Activated naive CD4-positive, alpha-beta T cell treated with anti-CD3 and anti-CD28 coated beads, Interleukin-2, amount 10 ng/mL, durations not matched to agents 7 days and 5 days (primary cell): ENCODE data around the gene FITM1.

Experiments used
- CTCF ChIA-PET: fragments of 350-600 bp; sonication (Branson Sonifier 250); formaldehyde crosslinking; loops from one replicate; lab custom pipeline; 2021; ENCODE audit warnings: antibody characterized with exemption; lab: Charles Lee
- DNase-seq: peaks from one replicate; pipeline ENCODE4 v3.0.0-alpha.2; 2020
- H3K27ac Mint-ChIP-seq: one replicate; pipeline ENCODE4 v1.8.0; 2021; ENCODE audit warnings: mild to moderate bottlenecking, moderate library complexity, mixed read lengths
- H3K27me3 Mint-ChIP-seq: one replicate; pipeline ENCODE4 v1.8.0; 2021; ENCODE audit warnings: mild to moderate bottlenecking, mixed read lengths
- H3K36me3 Mint-ChIP-seq: one replicate; pipeline ENCODE4 v1.8.0; 2021; ENCODE audit warnings: mixed read lengths
- H3K4me1 Mint-ChIP-seq: one replicate; pipeline ENCODE4 v1.8.0; 2021; ENCODE audit warnings: mixed read lengths
- H3K4me3 Mint-ChIP-seq: one replicate; pipeline ENCODE4 v1.8.0; 2021; ENCODE audit warnings: mild to moderate bottlenecking, moderate library complexity, mixed read lengths
- H3K9me3 Mint-ChIP-seq: one replicate; pipeline ENCODE4 v1.8.0; 2021; ENCODE audit warnings: mixed read lengths

The FITM1 gene

DNA sequence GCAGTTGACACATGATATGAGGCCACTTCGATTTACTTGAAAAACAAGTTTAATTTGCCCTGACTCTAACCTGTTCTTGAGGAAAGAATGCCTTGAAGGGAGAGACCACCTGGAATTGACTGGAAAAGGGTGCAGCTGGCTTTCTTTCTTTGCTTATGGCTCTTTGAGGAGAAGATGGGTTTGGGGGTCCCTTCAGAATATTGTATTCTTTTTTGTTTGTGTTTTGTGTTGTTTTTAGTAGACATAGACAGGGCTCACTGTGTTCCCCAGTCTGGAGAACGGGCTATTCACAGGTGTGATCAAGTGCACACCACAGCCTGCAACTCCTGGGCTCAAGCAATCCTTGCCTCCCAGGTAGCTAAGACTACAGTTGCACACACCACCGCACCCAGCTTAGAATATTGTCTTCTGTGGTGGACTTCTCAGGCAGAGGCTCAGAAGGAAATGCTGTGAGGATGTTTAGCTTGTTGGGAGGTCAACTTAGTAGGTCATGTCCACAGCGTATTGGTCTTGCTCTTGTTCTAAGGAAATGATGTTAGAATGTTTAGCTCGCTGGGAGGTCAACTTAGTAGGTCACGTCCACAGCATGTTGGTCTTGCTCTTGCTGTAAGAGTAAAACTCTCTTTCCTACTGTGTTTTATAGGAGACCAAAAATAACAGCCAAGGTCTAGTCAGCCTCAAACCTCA, 14.2 kb upstream of the FITM1 start:
- Mint-ChIP-seq H3K4me1 (peaks cover 32% of the 10 kb centered on the region), H3K9me3 (no peaks in the 10 kb centered on the region), H3K36me3 (peaks cover 55% of the 10 kb centered on the region), H3K4me3 (peak overlapping the region; percentile 87), H3K27me3 (no peaks in the 10 kb centered on the region), H3K27ac (peak overlapping the region; percentile 99)
- DNase-seq = no peak
- CTCF ChIA-PET = interaction anchor here (1.0 to 2.5 kb wide), 5 partner anchors 16 to 192 kb away, joined by 3 to 8 read pairs (median 6); partner anchors contain the start of genes CIDEB, IRF9 and PSME1

- peaks cover 31% of the 10 kb centered on the region for H3K4me1 Mint-ChIP-seq
- peak overlapping the region; percentile 87 for H3K4me3 Mint-ChIP-seq
- H3K27ac Mint-ChIP-seq = no peak overlapping the region
- DNase-seq = no peak
- peaks cover 60% of the 10 kb centered on the region for H3K36me3 Mint-ChIP-seq
- no peaks in the 10 kb centered on the region for H3K27me3 Mint-ChIP-seq
- H3K9me3 Mint-ChIP-seq = no peaks in the 10 kb centered on the region
- CTCF ChIA-PET = interaction anchor here (1.5 kb wide), 1 partner anchor 43 kb away, joined by 6 read pairs; the partner anchor contains the start of gene IRF9
These were observed 13.3 kb upstream of the FITM1 start for GRCh38 chr14:24117179-24117578.

- no peak overlapping the region for H3K4me3 Mint-ChIP-seq
- no peak for DNase-seq
- peaks cover 30% of the 10 kb centered on the region for H3K4me1 Mint-ChIP-seq
- no peak overlapping the region for H3K27ac Mint-ChIP-seq
- CTCF ChIA-PET = interaction anchor here (1.6 kb wide), 1 partner anchor 11 kb away, joined by 4 read pairs; no protein-coding TSS in a partner anchor
- peaks cover 80% of the 10 kb centered on the region for H3K36me3 Mint-ChIP-seq
- H3K27me3 Mint-ChIP-seq = no peaks in the 10 kb centered on the region
- no peaks in the 10 kb centered on the region for H3K9me3 Mint-ChIP-seq
These were observed 10.8 kb upstream of the FITM1 start for GRCh38 chr14:24119691-24120090.

DNA sequence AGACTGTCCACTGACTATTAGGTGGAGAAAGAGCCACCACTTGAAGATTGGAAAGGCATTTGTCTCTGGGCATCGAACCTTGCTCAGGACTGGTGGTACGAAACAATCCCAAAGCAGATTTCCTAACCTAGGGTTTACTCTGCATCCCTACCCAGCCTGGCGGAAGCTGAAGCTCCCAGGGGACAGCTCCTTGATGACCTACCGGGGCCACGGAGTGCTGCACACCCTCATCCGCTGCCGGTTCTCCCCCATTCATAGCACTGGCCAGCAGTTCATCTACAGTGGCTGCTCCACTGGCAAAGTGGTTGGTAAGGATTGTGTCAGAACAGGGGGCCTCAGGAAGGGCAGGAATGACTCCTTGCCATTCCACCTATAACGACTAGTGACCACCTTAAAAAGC, 9.2 kb upstream of the FITM1 start:
- Mint-ChIP-seq H3K36me3 (peaks cover 71% of the 10 kb centered on the region), H3K27me3 (no peaks in the 10 kb centered on the region), H3K9me3 (no peaks in the 10 kb centered on the region), H3K4me3 (no peak overlapping the region), H3K4me1 (peaks cover 20% of the 10 kb centered on the region), H3K27ac (no peak overlapping the region)
- CTCF ChIA-PET = no interaction called here
- no peak for DNase-seq

GRCh38 chr14:24122416-24122815, 8.0 kb upstream of the FITM1 start:
- peak; percentile 5 for DNase-seq
- Mint-ChIP-seq H3K36me3 (peaks cover 61% of the 10 kb centered on the region), H3K27ac (no peak overlapping the region), H3K9me3 (no peaks in the 10 kb centered on the region), H3K4me3 (no peak overlapping the region), H3K27me3 (no peaks in the 10 kb centered on the region), H3K4me1 (peaks cover 9% of the 10 kb centered on the region)
- CTCF ChIA-PET = interaction anchor here (1.4 kb wide), 1 partner anchor 14 kb away, joined by 4 read pairs; no protein-coding TSS in a partner anchor

- no peak overlapping the region for H3K27ac Mint-ChIP-seq
- peak; percentile 14 for DNase-seq
- peaks cover 4% of the 10 kb centered on the region for H3K4me1 Mint-ChIP-seq
- no peaks in the 10 kb centered on the region for H3K9me3 Mint-ChIP-seq
- H3K36me3 Mint-ChIP-seq = peaks cover 56% of the 10 kb centered on the region
- H3K4me3 Mint-ChIP-seq = no peak overlapping the region
- CTCF ChIA-PET = interaction anchor here (1.4 kb wide), 1 partner anchor 14 kb away, joined by 4 read pairs; no protein-coding TSS in a partner anchor
- H3K27me3 Mint-ChIP-seq = no peaks in the 10 kb centered on the region
These were observed 7.6 kb upstream of the FITM1 start for GRCh38 chr14:24122898-24123297.

- no peak overlapping the region for H3K27ac Mint-ChIP-seq
- no peak overlapping the region for H3K4me3 Mint-ChIP-seq
- DNase-seq = peak; percentile 3
- CTCF ChIA-PET = interaction anchor here (2.0 kb wide), 1 partner anchor 10 kb away, joined by 5 read pairs; no protein-coding TSS in a partner anchor
- H3K36me3 Mint-ChIP-seq = peaks cover 48% of the 10 kb centered on the region
- H3K27me3 Mint-ChIP-seq = no peaks in the 10 kb centered on the region
- H3K4me1 Mint-ChIP-seq = no peaks in the 10 kb centered on the region
- no peaks in the 10 kb centered on the region for H3K9me3 Mint-ChIP-seq
These were observed 6.7 kb upstream of the FITM1 start for GRCh38 chr14:24123424-24124417.

- no peak overlapping the region for H3K27ac Mint-ChIP-seq
- H3K4me1 Mint-ChIP-seq = peaks cover 12% of the 10 kb centered on the region
- no peak for DNase-seq
- H3K4me3 Mint-ChIP-seq = no peak overlapping the region
- no peaks in the 10 kb centered on the region for H3K27me3 Mint-ChIP-seq
- H3K36me3 Mint-ChIP-seq = peaks cover 27% of the 10 kb centered on the region
- CTCF ChIA-PET = interaction anchor here (1.1 kb wide), 1 partner anchor 12 kb away, joined by 3 read pairs; the partner anchor contains the start of genes DCAF11 and NRL
- H3K9me3 Mint-ChIP-seq = no peaks in the 10 kb centered on the region
These were observed 3.5 kb upstream of the FITM1 start for GRCh38 chr14:24126939-24127338.

GRCh38 chr14:24127673-24128072, 2.8 kb upstream of the FITM1 start:
- Mint-ChIP-seq H3K4me1 (peaks cover 19% of the 10 kb centered on the region), H3K27ac (no peak overlapping the region), H3K9me3 (no peaks in the 10 kb centered on the region), H3K4me3 (no peak overlapping the region), H3K27me3 (no peaks in the 10 kb centered on the region), H3K36me3 (peaks cover 24% of the 10 kb centered on the region)
- CTCF ChIA-PET = interaction anchor here (0.7 to 1.1 kb wide), 2 partner anchors 12 to 47 kb away, joined by 3 read pairs; partner anchors contain the start of genes DCAF11 and NRL
- DNase-seq = peak; percentile 6

- no peak for DNase-seq
- Mint-ChIP-seq H3K27me3 (no peaks in the 10 kb centered on the region), H3K27ac (no peak overlapping the region), H3K9me3 (no peaks in the 10 kb centered on the region), H3K4me1 (peaks cover 27% of the 10 kb centered on the region), H3K36me3 (peaks cover 7% of the 10 kb centered on the region), H3K4me3 (no peak overlapping the region)
- CTCF ChIA-PET = interaction anchor here (0.9 kb wide), 1 partner anchor 21 kb away, joined by 3 read pairs; no protein-coding TSS in a partner anchor
These were observed 955 bp upstream of the FITM1 start for GRCh38 chr14:24129410-24129998.

DNA sequence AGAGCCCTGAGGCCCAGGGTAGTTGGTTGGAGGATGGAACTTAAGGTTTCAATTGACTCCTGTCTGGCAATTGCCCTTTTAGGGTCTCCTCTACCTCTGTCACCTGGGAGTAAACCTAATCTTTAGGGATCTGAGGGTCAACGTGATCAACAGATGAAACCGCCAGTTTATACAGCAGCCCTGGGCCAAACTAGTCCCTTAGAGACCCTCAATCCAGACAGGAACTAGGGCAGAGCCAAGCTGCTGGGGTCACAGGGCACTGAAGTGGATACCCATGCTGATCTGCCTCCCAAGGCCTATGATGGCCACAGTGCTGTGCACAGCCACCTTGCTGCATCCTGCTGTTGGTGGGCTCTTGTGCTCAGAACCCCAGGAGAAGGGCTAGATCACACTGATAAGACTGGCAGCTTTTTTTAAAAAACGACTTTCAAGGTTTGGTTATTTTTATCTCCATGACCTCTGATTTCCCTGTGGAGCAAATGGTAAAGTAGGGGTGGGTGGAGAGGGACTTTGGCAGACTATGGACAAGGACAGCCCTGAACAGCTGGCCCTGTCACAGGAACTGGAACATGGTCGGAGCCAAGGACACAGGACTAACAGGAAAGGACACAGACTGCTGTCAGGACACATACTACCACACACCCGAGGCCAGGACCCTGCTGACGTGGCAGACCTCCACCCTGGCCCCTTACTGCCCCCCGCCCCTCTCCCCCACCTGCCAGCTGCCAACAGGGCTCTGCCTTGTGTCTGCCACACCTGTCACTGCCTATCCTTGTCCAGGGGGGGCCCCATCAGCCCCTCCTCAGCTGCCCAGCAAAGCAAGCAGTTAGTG, 474 bp downstream of the FITM1 start:
- H3K4me3 Mint-ChIP-seq = no peak overlapping the region

GRCh38 chr14:24131549-24131966, 1.1 kb downstream of the FITM1 start:
- no peak for DNase-seq
- CTCF ChIA-PET = interaction anchor here (1.0 to 1.2 kb wide), 2 partner anchors 15 to 23 kb away, joined by 3 to 4 read pairs; no protein-coding TSS in a partner anchor
- Mint-ChIP-seq H3K27ac (no peak overlapping the region), H3K4me1 (peaks cover 37% of the 10 kb centered on the region), H3K9me3 (no peaks in the 10 kb centered on the region), H3K27me3 (no peaks in the 10 kb centered on the region), H3K4me3 (no peak overlapping the region), H3K36me3 (peaks cover 5% of the 10 kb centered on the region)

More for the DNA sequence above, 474 bp downstream of the FITM1 start:
- peak overlapping the region; percentile 39 for H3K27ac Mint-ChIP-seq
- peaks cover 35% of the 10 kb centered on the region for H3K4me1 Mint-ChIP-seq
- DNase-seq = no peak
- no peaks in the 10 kb centered on the region for H3K9me3 Mint-ChIP-seq
- CTCF ChIA-PET = interaction anchor here (1.0 kb wide), 1 partner anchor 22 kb away, joined by 4 read pairs; no protein-coding TSS in a partner anchor
- peaks cover 4% of the 10 kb centered on the region for H3K36me3 Mint-ChIP-seq
- H3K27me3 Mint-ChIP-seq = no peaks in the 10 kb centered on the region
